Activated gamma-delta T cell treated with Interleukin-2 at 50 U/mL for 16 hours (primary cell): ENCODE measurements around the gene TBXA2R.

Experiments used
- DNase-seq: peaks from one replicate; pipeline ENCODE4 v3.0.0-alpha.2; 2020

TBXA2R gene

GRCh38 chr19:3618811-3619630 lies 12.3 kb upstream of the TBXA2R start:
- no peak for DNase-seq

DNA sequence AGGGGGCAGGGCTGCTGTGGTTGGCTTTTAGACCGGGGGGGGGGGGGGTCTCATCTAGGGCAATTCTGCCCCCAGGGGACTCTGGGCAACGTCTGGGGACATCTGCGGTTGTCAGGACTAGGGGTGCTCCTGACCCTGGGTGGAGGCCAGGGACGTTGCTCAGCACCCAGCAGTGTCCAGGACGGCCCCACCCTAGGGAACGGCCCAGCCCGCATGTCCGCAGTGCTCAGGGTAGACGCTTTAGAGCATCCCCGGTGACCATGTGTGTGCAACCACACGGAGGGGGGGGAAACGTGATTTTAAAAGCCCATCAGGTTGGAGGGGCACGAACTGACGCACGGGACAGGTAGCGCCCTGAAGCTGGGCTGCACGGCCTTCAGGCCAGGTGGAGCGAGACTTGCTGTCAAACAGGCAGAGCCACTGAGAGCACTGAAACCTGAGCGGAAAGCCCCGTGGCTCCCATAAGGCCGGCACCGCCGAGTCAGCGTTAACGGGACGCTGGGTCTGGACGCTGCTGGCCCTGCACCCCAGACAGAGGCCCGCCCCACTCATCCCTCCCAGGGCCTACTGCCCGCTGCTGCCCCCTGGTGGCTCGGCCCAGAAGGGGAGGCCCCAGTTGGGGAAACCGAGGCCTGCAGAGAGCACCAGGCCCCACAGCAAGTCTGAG lies 11.6 kb upstream of the TBXA2R start:
- peak; percentile 49 for DNase-seq

GRCh38 chr19:3617463-3617862 lies 10.8 kb upstream of the TBXA2R start:
- no peak for DNase-seq

DNA sequence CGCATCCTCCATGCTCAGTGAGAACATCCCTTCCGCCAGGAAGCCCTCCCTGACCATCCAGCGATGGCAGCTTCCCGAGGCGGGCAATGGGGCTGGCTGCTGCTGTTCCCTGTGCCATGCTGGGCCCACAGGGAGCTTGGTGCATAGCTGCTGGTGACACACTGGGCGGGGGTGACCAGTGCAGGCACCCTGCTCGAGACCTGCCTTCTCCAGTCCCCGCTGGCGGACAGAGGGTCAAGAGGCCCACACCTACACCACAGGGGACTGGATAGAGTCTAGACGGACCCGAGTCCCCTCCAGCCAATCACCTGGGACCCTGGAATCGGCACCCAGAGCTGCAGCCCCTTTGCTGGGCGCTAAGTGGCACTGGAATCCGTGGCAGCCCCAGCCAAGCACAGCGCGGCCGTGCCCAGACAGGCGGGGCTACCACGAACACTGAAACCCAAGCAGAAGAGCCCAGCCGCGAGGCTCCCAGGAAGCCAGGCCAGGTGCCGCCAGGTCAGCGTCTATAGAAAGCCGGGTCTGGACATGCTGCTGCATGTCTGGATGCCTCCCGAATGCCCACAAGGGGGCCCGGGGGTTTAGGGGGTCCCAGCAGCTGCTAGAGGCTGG lies 9.0 kb upstream of the TBXA2R start:
- no peak for DNase-seq

- no peak for DNase-seq
Measured at GRCh38 chr19:3614858-3615505, 8.3 kb upstream of the TBXA2R start.

DNA sequence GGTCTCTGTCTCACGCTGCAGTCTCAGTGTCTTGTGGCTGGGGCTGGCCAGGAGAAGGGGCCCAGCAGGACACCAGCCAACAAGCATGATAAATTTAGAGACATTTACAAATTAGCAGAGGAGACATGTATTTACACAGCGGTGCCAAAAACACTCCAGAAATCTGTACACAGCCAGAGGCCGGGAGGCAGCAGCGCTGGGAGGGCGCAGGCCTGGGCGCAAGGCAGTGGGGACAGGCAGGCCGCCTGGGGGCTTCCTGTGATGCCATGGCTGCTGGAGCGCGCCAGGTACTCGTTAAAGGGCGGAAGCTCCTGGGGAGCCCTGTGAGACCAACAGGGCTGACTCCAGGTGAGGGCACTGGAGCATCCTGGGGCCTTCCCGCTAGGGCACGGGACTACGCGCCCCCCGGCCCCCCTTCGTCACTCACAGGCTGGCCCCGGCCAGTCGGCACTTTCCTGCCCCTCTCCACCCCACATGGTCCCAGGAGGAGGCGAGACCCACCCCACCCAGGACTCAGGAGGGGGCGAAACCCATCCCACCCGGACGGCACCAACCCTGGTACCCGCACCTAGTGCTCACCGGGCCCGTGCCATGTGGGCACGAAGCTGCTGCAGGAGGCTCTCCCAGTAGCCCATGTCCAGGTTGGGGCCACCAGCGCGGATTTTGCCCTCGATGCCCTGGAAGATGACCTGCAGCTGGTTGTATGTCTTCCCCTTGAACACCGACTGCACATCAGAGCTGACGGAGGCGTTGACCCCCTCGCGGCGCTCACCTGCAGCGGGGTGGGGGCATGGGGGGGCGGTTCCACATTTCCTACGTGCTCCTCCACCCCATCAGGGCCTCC lies 7.4 kb upstream of the TBXA2R start:
- no peak for DNase-seq

- no peak for DNase-seq
Measured at GRCh38 chr19:3612901-3613741, 6.4 kb upstream of the TBXA2R start.

GRCh38 chr19:3612330-3612729 lies 5.7 kb upstream of the TBXA2R start:
- no peak for DNase-seq

DNA sequence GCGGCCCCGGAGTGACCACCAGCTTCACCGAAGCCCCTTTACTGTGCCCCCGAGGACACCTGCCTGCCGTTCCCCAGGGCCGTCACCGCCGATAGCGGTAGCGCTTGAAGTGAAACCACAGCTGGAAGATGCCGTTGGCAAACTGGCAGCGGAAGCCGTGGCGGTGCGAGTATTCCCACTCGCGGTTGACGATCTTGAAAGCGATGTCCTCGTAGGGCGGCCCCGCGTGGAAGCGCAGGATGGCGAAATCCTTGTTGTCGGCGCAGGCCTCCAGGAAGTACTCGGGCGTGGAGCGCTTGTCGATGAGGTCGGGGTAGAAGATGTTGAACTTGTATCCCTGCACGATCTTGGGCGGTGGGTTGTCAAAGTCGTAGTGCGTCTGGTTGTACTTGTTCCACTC lies 5.2 kb upstream of the TBXA2R start:
- no peak for DNase-seq

GRCh38 chr19:3610745-3611717 lies 4.4 kb upstream of the TBXA2R start:
- no peak for DNase-seq

DNA sequence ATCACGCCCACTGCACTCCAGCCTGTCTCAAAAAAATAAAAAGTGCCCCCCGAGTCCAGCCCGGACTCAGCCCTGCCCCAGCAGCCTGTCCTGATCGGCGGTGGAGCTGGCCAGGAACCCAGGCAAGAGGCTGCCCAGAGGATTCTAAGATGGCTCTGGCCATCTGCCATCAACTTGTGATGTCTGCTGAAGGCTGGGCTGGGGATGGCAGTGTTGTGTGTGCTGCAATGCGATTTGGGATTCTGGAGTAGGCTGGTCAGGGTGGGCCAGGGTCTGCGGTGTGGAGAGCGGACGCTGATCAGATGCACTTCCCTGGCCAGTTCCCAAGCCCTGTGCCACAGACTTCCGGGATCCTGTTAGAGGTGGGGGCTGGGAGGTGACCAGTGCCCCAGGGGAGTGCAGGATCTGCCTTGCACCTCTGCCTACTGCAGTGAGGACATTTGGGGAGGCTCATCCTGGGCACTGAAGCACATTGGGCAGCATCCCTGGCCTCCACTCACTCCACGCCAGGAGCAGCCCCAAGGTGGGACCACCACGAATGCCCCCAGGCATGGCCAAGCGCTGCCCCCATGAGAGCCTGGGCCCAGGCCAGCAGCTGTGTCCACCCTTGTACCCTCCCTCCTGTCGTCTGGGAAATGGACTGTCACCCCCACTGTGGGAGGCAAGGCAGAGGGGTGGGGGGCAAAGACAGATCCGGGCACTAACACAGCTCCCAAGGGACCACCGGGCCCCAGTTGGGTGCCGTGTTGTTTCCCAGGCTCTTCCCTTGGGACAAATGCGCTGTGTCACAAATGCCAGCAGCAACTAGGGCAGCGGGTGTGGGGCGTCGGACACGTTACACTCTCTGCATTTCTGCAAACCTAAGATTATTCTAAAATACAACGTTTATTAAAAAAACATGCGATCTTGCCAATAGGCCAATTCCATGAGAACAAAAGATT lies 3.4 kb upstream of the TBXA2R start:
- DNase-seq, result no peak

DNA sequence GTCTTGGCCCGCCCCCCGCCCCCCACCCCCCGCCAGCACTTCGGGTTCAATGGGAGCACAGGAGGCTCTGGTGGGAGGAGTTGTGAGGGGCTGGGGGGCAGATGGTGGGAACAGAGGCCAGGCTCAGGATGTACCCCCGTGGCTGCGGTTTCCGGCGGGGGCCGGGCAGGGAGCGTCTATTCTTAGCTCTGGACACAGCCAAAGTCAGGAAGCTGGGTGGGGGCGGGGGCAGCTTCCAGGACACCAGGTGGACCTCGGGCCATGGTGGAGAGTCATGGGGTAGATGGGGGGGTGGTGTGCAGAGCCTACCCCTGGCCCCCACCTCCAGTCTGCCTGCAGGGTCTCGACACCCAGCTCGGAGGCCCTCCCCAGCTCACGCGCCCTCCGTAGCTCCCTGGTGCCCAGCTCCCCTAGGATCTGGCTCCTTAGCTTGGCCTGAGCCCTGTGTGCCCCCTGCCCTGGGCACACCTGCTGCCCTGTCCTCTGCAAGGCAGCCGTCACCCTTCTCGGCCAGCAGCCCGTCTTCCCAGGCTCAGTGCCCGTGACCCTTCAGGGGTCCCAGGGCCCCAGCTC lies 2.2 kb upstream of the TBXA2R start:
- no peak for DNase-seq

GRCh38 chr19:3608079-3608641 lies 1.5 kb upstream of the TBXA2R start:
- no peak for DNase-seq

GRCh38 chr19:3607303-3608078 lies 816 bp upstream of the TBXA2R start:
- no peak for DNase-seq

DNA sequence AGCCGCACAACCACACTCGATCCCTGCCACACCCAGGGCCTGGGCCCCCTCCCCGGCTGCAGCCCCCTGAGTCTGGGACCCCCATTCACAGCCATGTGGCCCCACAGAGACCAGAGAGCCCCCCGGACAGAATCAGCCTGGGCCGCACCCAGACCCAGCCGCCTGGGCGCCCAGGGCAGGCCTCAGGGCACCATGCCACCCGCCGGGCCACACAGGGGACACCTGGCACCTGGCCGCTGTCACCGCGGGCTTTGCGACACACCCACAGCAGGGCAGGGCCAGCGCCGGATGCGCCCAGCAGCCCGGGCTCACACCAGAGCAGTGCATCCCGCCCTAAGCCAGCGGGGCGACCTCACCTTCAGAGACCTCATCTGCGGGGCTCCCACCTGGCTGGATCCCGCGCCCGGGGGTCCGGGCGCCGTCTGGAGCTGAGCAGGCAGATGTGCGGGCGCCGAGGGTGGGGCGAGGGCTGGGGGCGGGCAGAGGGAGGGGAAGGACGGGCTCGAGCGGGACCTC lies 443 bp downstream of the TBXA2R start:
- peak; percentile 41 for DNase-seq

DNA sequence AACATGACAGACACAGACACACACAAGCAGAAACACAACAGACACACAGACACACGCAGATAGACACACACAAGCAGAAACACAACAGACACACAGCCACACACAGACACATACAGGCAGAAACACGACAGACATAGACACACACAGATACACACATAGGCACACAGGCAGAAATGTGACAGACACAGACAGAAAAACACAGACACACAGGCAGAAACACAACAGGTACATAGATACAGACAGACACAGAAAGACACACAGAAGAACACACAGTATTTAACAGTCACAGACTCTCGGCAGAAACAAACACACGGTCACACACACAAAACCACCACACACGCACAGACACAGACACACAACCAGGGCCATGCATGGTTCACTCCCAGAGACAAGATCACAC lies 905 bp downstream of the TBXA2R start:
- DNase-seq, result no peak

- DNase-seq, result no peak
Measured at GRCh38 chr19:3605361-3605760, 1.3 kb downstream of the TBXA2R start.

- DNase-seq, result peak; percentile 59
Measured at GRCh38 chr19:3604987-3605343, 1.7 kb downstream of the TBXA2R start.
